ENCODE results near the gene USP25.

USP25 gene

GRCh38 chr21:15742052-15742670 is 12.4 kb downstream of the USP25 start:
- no peak for ATAC-seq
- no peak for TF ChIP-seq ZC3H10 (CRISPR knock-in tag; IDR thresholded peaks at IDR 0.05)
- TF ChIP-seq ZNF565 (CRISPR knock-in tag; conservative IDR thresholded peaks at IDR 0.05; ENCODE audit: low read depth) = no peak
- no peak for TF ChIP-seq POU6F1 (CRISPR knock-in tag; IDR thresholded peaks at IDR 0.05; ENCODE audit: borderline replicate concordance, low read depth)
- no peak for TF ChIP-seq CSRNP3 (CRISPR knock-in tag; IDR thresholded peaks at IDR 0.05)
- no peak for TF ChIP-seq TOX (CRISPR knock-in tag; IDR thresholded peaks at IDR 0.05; ENCODE audit: borderline replicate concordance)
- no peak for TF ChIP-seq TCF4 (CRISPR knock-in tag; IDR thresholded peaks at IDR 0.05; ENCODE audit: borderline replicate concordance)
- TF ChIP-seq, protein P1, sequence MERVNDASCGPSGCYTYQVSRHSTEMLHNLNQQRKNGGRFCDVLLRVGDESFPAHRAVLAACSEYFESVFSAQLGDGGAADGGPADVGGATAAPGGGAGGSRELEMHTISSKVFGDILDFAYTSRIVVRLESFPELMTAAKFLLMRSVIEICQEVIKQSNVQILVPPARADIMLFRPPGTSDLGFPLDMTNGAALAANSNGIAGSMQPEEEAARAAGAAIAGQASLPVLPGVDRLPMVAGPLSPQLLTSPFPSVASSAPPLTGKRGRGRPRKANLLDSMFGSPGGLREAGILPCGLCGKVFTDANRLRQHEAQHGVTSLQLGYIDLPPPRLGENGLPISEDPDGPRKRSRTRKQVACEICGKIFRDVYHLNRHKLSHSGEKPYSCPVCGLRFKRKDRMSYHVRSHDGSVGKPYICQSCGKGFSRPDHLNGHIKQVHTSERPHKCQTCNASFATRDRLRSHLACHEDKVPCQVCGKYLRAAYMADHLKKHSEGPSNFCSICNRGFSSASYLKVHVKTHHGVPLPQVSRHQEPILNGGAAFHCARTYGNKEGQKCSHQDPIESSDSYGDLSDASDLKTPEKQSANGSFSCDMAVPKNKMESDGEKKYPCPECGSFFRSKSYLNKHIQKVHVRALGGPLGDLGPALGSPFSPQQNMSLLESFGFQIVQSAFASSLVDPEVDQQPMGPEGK (CRISPR knock-in tag; IDR thresholded peaks at IDR 0.05; ENCODE audit: borderline replicate concordance) = no peak
- TF ChIP-seq CSDC2 (CRISPR knock-in tag; IDR thresholded peaks at IDR 0.05) = no peak
- TF ChIP-seq CREB5 (CRISPR knock-in tag; IDR thresholded peaks at IDR 0.05; ENCODE audit: low read depth) = no peak
- no peak for TF ChIP-seq BACH2 (CRISPR knock-in tag; IDR thresholded peaks at IDR 0.05; ENCODE audit: borderline replicate concordance)
- TF ChIP-seq GLIS3 (CRISPR knock-in tag; IDR thresholded peaks at IDR 0.05) = no peak
- no peak for TF ChIP-seq PPARA (CRISPR knock-in tag; IDR thresholded peaks at IDR 0.05; ENCODE audit: borderline replicate concordance)
- no peak for TF ChIP-seq ZNF70 (CRISPR knock-in tag; IDR thresholded peaks at IDR 0.05)
- TF ChIP-seq ZFP30 (CRISPR knock-in tag; IDR thresholded peaks at IDR 0.05) = no peak
- TF ChIP-seq OSR1 (CRISPR knock-in tag; IDR thresholded peaks at IDR 0.05) = no peak
- TF ChIP-seq, protein P2, sequence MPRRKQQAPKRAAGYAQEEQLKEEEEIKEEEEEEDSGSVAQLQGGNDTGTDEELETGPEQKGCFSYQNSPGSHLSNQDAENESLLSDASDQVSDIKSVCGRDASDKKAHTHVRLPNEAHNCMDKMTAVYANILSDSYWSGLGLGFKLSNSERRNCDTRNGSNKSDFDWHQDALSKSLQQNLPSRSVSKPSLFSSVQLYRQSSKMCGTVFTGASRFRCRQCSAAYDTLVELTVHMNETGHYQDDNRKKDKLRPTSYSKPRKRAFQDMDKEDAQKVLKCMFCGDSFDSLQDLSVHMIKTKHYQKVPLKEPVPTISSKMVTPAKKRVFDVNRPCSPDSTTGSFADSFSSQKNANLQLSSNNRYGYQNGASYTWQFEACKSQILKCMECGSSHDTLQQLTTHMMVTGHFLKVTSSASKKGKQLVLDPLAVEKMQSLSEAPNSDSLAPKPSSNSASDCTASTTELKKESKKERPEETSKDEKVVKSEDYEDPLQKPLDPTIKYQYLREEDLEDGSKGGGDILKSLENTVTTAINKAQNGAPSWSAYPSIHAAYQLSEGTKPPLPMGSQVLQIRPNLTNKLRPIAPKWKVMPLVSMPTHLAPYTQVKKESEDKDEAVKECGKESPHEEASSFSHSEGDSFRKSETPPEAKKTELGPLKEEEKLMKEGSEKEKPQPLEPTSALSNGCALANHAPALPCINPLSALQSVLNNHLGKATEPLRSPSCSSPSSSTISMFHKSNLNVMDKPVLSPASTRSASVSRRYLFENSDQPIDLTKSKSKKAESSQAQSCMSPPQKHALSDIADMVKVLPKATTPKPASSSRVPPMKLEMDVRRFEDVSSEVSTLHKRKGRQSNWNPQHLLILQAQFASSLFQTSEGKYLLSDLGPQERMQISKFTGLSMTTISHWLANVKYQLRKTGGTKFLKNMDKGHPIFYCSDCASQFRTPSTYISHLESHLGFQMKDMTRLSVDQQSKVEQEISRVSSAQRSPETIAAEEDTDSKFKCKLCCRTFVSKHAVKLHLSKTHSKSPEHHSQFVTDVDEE (CRISPR knock-in tag; IDR thresholded peaks at IDR 0.05) = no peak
- no peak for TF ChIP-seq ISL1 (CRISPR knock-in tag; IDR thresholded peaks at IDR 0.05)

- TF ChIP-seq ESRRG (CRISPR knock-in tag; IDR thresholded peaks at IDR 0.05) (no peak), TCF4 (CRISPR knock-in tag; IDR thresholded peaks at IDR 0.05; ENCODE audit: borderline replicate concordance) (no peak), CSDC2 (CRISPR knock-in tag; IDR thresholded peaks at IDR 0.05) (no peak), ARNTL (CRISPR knock-in tag; IDR thresholded peaks at IDR 0.05; ENCODE audit: borderline replicate concordance, low read depth) (no peak), ZC3H10 (CRISPR knock-in tag; IDR thresholded peaks at IDR 0.05) (no peak)
- TF ChIP-seq, protein P2 (CRISPR knock-in tag; IDR thresholded peaks at IDR 0.05) = no peak
- ATAC-seq = no peak
These were observed 12.9 kb downstream of the USP25 start for GRCh38 chr21:15742694-15743093.
